Measurements from ENCODE around the gene KIFBP.
"Not testable (repeated sequence)": the region's sequence is repeated elsewhere in the genome, so short reads cannot be mapped to it uniquely, and the experiment has no call there.

KIFBP gene, protein sequence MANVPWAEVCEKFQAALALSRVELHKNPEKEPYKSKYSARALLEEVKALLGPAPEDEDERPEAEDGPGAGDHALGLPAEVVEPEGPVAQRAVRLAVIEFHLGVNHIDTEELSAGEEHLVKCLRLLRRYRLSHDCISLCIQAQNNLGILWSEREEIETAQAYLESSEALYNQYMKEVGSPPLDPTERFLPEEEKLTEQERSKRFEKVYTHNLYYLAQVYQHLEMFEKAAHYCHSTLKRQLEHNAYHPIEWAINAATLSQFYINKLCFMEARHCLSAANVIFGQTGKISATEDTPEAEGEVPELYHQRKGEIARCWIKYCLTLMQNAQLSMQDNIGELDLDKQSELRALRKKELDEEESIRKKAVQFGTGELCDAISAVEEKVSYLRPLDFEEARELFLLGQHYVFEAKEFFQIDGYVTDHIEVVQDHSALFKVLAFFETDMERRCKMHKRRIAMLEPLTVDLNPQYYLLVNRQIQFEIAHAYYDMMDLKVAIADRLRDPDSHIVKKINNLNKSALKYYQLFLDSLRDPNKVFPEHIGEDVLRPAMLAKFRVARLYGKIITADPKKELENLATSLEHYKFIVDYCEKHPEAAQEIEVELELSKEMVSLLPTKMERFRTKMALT

DNA sequence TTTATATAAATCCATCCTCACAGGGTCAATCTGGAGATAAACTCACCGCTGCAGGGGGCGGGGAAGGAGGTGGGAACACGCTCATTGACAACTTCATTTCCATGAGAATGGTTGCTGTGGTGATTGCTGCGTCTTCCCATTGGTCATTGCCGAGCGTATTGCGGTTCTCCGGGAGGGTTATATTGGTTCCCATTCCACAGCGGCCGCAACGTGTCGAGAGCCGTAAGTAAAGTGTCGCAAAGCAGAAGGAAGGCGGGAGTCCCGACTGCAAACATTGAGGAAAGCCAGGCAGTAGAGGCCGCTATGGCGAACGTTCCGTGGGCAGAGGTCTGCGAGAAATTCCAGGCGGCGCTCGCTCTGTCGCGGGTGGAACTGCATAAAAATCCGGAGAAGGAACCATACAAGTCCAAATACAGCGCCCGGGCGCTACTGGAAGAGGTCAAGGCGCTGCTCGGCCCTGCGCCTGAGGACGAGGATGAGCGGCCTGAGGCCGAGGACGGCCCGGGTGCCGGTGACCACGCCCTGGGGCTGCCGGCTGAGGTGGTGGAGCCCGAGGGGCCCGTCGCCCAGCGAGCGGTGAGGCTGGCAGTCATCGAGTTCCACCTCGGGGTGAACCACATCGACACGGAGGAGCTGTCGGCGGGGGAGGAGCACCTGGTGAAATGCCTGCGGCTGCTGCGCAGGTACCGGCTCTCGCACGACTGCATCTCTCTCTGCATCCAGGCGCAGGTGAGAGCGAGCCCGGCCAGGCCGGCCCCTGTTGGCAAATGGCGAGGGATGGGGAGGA is at the start of gene KIFBP:
KIFBP (plus strand) TSS at position 274 of the 787 bp plus-strand sequence; CDS start at position 304, 30 bp downstream.
- peak; percentile 97 for DNase-seq

DNA sequence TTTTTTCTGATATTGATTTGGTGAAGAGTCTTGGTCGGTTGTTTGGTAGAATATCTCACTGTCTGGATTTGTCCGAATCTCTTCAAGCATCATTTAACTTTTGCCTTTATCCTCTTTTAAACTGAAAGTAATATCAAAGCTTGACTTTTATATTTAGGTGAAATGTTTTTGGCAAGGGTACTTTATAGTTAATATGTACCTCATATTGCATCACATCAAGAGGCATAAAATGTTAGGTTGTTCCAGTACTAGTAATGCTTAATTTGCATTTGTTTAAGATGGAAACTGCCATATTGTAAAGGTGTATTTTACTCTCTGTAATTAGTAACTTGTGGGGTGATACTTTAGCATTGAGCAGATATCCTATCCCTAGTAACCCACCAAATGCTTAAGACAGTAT is 49.7 kb upstream of the KIFBP start:
- DNase-seq = no peak

DNA sequence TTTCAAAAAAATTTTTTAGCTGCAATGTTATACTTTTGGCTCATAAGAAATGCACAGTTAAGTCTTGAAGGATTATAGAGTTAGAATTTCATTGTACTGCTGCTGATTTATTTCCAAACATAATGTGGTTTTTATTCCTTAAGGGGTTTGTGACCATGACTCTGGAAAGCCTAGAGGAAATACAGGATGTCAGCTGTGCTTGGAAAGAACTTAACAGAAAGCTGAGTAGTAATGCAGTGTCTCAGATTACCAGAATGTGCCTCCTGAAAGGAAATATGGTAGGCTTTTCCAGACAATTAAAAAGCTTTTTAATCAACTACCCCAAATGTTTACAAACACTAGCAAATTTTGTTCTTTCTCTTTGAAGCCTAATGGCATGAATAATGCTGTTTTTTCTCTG is 47.7 kb upstream of the KIFBP start:
- not testable (repeated sequence) for DNase-seq

DNA sequence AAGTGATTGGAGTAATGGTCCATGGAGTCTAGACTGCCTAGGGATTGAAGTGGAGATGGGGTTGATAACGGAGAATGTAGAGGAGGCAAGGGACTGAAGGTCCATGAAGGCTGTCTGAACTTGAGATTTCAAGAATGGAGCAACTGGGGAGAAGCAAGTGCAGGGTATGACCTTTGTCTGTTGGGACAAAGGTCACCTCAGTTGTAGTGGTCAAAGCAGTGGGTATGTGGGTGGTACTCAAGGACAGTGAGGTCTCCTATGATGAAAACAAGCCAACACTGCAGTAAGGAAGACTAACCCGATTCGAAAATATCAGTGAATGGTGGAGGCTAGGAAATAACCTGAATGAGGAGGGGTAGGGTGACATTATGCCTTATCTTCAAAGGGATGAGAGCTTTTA is 38.0 kb upstream of the KIFBP start:
- no peak for DNase-seq

DNA sequence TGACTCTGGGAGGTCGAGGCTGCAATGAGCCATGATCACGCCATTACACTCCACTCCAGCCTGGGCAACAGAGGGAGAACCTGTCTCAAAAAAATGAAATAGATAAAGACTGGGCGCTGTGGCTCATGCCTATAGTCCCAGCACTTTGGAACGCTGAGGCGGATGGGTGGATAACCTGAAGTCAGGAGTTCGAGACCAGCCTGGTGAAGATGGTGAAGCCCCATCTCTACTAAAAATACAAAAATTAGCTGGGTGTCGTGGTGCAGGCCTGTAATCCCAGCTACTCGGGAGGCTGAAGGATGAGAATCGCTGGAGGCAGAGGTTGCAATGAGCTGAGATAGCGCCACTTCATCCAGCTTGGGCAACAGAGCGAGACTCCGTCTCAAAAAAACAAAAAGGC is 33.7 kb upstream of the KIFBP start:
- no peak for DNase-seq

DNA sequence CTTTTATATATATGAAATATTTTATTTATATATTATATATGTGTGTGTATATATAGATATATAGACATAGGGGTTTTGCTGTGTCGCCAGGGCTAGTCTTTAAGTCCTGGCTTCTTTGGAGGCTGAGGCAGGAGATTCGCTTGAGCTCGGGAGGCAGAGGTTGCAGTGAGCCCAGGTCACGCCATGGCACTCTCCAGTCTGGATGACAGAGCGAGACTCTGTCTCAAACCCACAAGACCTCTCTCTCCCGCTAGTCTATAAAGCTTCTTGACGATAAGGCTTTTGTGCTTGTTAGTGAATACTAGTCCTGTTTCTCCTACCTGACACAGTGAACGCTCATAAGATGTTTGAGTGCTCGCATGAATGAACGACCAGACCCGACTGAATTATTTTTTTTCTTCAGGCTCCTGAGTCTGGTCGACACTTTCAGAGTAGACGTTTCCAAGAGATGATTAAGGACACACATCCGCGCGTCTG is 33.2 kb upstream of the KIFBP start:
- DNase-seq = no peak

DNA sequence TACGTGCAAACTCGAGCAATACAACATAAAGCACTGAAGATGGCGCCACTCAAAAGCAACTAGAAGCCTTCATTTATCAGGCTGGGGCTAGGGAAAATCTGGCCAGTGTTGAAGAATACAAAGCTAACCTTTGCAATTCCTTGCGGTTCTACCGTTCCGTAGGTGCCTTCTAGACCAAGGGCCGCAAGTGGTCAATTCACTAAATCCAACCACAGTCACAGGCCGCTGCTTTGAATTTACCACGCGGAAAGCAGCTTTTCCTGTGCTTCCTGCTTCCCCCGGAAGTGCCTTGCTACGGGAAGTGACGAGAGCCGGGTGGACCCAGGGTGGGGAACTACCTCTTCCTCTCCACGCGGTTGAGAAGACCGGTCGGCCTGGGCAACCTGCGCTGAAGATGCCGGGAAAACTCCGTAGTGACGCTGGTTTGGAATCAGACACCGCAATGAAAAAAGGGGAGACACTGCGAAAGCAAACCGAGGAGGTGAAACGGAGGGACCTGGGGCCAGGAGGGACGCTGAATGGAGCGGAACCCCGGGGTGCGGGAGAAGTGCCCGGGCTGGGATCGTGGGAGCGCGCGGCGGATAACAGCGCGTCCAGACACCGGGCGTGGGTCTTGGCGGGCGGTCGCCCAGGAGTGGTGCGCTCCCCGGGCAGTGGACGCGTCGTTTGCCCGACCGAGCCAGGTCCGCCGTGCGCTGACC is 32.6 kb upstream of the KIFBP start, which contains the start of gene DDX21:
DDX21 (plus strand) TSS at position 339 of the 701 bp plus-strand sequence; CDS start at position 395, 56 bp downstream.
- DNase-seq = peak; percentile 95

DNA sequence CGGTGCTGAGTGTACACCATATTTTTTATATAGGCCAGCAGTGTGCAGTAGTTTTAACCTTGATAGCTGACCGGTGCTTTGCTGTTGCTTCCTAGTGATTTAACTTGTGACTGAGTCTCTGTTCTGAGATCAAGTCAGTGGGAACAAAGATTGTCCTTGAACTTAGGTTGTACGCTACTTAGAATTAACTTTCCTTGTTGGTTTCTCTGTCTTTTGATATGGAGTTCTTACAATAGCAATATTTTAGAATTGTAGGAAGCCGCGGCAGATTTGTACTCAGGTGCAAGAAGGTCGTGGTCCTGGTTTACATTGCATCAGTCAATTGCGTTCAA is 31.4 kb upstream of the KIFBP start:
- DNase-seq = no peak

DNA sequence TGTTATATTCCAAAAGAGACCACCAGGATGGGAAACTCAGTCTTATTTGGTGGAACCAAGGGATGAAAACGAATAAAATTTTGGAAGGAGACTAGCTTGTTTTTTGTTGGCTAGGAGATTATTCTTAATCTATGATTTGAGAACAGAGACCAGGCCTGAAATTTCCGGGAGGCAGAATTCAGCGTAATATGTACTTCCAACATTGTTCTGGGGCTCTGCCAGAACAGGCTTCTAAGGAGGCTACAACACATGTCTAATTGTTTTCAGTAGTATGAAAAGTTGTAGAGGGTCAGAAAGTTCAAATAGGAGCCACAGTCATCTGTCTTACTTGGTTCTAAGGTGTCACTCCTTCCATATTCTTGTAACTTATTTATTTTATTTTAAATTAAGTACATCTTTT is 30.9 kb upstream of the KIFBP start:
- no peak for DNase-seq

DNA sequence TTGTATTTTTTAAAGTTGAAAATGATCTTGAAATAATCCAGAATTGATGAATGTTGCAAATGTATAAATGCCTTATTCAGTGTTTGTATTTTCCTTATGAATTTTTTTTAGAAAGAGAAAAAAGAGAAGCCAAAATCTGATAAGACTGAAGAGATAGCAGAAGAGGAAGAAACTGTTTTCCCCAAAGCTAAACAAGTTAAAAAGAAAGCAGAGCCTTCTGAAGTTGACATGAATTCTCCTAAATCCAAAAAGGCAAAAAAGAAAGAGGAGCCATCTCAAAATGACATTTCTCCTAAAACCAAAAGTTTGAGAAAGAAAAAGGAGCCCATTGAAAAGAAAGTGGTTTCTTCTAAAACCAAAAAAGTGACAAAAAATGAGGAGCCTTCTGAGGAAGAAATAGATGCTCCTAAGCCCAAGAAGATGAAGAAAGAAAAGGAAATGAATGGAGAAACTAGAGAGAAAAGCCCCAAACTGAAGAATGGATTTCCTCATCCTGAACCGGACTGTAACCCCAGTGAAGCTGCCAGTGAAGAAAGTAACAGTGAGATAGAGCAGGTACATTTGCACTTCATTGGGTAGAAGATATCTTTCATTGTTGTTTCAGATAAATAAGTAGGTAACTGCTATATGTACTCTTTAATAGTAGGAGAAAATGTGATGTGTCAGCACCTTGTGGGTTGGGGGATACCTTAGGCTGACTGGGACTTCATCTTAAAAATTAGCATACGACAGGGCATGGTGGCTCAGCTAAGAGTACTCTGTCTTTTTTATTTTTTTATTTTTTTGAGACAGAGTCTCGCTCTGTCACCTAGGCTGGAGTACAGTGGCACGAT is 28.7 kb upstream of the KIFBP start:
- no peak for DNase-seq

DNA sequence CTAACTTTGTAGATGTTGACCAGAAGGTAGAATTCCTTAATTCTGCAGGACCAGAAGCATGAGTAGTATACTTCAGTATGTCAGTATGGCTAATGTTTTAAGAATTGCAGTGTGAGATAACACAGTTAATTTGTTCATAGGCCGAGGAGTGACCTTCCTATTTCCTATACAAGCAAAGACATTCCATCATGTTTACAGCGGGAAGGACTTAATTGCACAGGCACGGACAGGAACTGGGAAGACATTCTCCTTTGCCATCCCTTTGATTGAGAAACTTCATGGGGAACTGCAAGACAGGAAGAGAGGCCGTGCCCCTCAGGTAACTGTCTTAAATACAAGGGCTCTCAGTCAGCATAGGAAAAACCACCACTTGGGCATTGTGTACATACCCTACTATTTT is 25.5 kb upstream of the KIFBP start:
- DNase-seq = no peak

DNA sequence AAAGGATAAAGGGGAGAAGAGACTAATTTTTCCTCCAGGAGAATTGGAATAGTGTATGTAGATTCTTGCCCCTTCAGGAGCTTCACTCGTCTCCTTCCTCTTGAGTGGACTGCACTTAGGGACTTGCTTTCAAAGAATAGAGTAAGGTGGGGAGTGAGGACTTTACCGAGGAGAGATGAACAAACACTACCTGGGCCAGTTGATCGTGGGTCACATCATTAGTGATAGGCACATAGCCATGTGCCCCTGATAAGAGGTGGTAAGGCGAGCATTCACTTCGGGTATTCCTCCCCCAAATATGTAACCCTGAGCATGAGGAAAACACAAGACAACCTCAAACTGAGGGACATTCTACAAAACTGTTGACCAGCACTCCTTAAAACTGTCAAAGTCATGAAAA is 14.6 kb upstream of the KIFBP start:
- no peak for DNase-seq

DNA sequence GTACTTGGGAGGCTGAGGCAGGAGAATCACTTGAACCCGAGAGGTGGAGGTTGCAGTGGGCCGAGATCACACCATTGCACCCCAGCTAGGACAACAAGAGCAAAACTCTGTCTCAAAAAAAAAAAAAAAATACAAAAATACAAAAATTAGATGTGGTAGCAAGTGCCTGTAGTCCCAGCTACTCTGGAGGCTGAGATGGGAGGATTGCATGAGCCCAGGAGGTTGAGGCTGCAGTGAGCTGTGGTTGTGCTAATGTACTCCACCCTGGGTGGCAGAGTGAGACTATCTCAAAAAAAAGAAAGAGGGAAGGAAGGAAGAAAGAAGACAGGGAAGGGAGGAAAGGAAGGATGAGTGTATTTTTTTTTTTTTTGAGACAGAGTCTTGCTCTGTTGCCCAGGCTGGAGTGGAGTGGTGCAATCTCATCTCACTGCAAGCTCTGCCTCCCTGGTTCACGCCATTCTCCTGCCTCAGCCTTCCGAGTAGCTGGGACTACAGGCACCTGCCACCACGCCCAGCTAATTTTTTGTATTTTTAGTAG is 12.6 kb upstream of the KIFBP start:
- DNase-seq = not testable (repeated sequence)

DNA sequence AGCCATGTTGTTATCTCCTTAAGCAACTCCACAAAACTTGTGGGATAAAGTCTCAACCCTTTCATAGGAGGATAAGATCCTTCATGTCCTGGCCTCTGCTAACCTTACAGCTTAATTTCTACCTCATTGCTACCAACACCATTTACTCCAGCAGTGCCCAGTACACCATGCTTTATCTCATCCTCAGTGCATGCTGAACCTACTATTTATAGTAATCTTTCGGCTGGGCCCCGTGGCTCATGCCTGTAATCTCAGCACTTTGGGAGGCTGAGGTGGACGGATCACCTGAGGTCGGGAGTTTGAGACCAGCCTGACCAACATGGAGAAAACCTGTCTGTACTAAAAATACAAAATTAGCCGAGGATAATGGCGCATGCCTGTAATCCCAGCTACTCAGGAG is 8.9 kb upstream of the KIFBP start:
- DNase-seq = not testable (repeated sequence)

DNA sequence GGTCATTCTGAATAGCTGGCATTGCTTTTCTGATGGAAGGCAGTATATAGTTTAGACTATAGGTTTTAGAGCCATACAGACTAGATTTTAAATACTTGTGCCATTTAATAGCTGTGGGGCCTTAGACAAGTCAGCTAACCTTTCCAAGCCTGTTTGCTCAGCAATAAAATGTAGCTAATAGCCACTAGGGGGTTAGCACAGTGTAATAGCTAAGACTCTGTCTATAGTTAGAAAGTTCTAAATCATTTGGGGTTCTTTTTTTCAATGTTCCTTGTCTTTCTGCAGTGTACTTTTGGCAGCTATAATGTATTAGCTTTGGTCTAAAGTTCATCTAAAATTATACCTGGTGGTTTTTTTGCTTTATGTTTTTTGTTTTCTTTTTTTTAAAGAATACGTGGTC is 7.5 kb upstream of the KIFBP start:
- no peak for DNase-seq

DNA sequence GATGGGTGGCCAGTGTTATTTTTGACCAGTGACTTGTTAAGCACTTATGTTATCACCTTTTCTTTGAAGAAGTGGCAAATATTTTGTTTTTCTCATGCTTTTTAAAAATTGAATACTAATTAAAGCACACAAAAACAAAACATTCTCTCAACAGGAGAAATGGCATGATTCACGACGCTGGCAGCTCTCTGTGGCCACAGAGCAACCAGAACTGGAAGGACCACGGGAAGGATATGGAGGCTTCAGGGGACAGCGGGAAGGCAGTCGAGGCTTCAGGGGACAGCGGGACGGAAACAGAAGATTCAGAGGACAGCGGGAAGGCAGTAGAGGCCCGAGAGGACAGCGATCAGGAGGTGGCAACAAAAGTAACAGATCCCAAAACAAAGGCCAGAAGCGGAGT is 6.2 kb upstream of the KIFBP start:
- no peak for DNase-seq

DNA sequence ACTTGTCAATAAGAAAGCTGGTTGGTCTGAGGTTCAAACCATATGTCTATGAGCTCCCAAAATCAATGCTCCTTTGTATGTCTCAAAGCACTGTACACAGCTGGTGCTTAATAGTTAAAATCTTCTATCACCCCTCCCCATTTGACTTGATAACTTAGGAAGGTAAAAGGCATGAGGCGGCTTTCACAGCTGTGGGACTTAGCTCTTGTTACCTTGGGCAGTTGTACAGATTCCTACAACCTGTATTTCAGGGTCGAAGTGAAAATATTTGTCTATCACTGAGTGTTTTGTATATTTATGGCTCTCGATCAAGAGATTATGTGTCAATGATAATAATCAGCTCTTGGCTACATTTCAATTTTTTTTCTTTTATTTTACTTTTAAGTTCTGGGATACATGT is 992 bp upstream of the KIFBP start:
- DNase-seq = no peak

DNA sequence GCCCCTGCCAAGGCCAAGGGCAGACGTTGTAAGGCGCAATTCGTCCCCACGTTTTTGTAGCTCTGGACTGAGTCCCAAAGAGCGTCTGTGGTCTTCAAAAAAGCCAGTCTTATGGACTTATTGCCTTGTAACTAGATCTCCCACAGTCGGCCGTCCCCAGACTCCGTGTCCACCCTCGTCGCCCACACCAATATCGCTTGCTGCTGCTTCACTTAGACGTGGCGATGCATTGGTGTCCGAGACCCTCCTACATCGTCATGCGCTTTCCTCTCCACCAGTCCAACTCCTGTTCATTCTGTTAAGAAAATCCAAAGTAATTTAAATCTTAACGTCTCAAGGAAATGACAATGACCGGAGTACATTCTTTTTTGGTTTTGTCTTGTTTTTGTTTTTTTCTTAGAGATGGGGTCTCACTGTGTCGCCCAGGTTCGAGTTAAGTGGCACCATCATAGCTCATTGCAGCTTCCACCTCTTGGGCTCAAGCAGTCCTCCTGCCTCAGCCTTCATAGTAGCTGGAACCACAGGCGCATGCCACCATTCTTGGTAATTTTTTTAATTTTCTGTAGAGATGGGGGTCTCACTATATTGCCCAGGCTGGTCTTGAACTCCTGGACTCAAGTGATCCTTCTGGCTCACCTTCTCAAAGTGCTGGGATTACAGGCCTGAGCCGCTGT is 851 bp downstream of the KIFBP start:
- DNase-seq = no peak

DNA sequence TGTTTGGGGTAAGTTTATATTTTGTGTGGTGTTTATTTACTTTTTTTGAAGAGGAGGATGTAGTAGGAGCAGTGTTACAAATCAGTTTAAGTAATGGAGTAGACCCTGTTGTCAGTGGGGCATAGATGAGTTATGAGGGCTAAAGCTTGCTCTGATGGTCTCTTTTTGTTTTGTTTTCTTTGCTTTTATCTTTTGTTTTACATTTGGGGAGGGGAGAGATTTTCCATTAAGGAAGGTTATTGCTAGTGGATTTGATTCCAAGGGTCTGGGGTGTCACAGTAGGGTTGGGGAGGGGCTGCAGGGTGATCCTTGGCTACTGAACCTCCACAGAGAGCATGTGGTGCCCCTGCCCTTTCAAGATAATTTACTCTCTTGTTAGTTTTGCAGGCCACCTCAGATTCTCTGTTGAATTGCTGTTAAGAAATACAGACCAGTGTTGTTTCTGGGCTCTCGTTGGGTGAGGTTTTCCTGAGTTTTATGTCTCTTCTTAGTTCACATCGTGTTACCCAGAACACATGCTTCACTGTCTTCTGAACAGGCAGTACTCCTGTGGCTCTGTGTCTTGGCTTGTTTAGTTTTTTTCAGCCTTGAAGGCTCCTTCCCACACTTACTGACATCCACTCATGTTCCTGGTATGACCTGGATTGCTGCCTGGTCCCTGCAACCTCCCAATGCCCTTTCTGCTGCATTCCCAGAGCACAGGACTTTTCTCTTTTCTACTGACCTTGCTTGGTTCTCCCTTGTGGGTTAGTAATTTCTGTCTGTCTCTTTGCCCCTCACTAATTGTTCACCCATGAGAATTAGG is 4.2 kb downstream of the KIFBP start:
- peak; percentile 75 for DNase-seq

DNA sequence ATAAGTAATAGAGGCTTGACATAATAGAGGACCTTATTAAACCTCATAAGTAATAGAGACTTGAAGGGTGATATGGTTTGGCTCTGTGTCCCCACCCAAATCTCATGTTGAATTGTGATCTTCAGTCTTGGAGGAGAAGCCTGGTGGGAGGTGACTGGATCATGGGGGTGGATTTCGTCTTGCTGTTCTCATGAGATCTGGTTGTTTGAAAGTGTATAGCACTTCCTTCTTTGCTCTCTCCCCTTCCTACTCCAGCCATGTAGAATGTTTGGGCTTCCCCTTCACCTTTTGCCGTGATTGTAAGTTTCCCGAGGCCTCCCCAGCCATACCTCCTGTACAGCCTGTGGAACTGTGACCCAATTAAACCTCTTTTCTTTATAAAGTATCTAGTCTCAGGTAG is 8.6 kb downstream of the KIFBP start:
- no peak for DNase-seq
